ENCODE data around the gene CDH11.

GRCh38 chr16:65044873-65045272 lies 77.0 kb downstream of the CDH11 start:
- TF ChIP-seq, protein P1, sequence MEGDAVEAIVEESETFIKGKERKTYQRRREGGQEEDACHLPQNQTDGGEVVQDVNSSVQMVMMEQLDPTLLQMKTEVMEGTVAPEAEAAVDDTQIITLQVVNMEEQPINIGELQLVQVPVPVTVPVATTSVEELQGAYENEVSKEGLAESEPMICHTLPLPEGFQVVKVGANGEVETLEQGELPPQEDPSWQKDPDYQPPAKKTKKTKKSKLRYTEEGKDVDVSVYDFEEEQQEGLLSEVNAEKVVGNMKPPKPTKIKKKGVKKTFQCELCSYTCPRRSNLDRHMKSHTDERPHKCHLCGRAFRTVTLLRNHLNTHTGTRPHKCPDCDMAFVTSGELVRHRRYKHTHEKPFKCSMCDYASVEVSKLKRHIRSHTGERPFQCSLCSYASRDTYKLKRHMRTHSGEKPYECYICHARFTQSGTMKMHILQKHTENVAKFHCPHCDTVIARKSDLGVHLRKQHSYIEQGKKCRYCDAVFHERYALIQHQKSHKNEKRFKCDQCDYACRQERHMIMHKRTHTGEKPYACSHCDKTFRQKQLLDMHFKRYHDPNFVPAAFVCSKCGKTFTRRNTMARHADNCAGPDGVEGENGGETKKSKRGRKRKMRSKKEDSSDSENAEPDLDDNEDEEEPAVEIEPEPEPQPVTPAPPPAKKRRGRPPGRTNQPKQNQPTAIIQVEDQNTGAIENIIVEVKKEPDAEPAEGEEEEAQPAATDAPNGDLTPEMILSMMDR (IDR thresholded peaks at IDR 0.05; ENCODE audit: low read length) = no peak
- TF ChIP-seq EZH2 (optimal IDR thresholded peaks at IDR 0.05; ENCODE audit: low read depth, low read length) (no peak), EZH2phosphoT487 (IDR thresholded peaks at IDR 0.05; ENCODE audit: low read length) (no peak)
